H1 (cell line): ENCODE measurements around the gene PRR16. TPM values are rescaled to one million over a fixed set of nuclear protein-coding genes. Genes with fewer than 3 reads are reported as not detected.

Experiments
- CTCF ChIA-PET: fragments of 300-600 bp; sonication (Branson Sonifier 250); formaldehyde crosslinking; loops from one replicate; lab custom pipeline; 2021; ENCODE audit not compliant: partially characterized antibody; lab: Charles Lee
- POLR2A ChIA-PET: fragments of 300-600 bp; sonication (Branson Sonifier 250); formaldehyde crosslinking; loops from one replicate; lab custom pipeline; 2021; ENCODE audit warnings: inconsistent platforms; ENCODE audit not compliant: partially characterized antibody; lab: Charles Lee
- DNase-seq, 2 experiments: peaks; one replicate each; pipeline versions ENCODE4 v3.0.0 to v3.0.0-alpha.2; 2010 to 2022; ENCODE audit warnings: low spot score in 2 of 2, low read depth in 1 of 2, mixed read lengths in 1 of 2
- FAIRE-seq: peaks from 2 replicates; lab custom pipeline; 2011; peaks lifted over from hg19 to GRCh38; lab: Jason Lieb, UNC
- H2AFZ ChIP-seq: 2 replicates; pipeline ENCODE4 v1.8.1; 2012; ENCODE audit warnings: low read length, inconsistent platforms
- H2AK5ac ChIP-seq: 2 replicates; pipeline ENCODE4 v1.6.1; 2013; ENCODE audit warnings: low read depth, low read length
- H2BK120ac ChIP-seq: replicated peaks from 2 replicates; pipeline ENCODE3; 2013; ENCODE audit warnings: low read depth, low read length, inconsistent platforms
- H2BK12ac ChIP-seq: 2 replicates; pipeline ENCODE4 v1.6.1; 2013; ENCODE audit warnings: low read depth, low read length
- H2BK15ac ChIP-seq: 2 replicates; pipeline ENCODE4 v1.6.1; 2013; ENCODE audit warnings: low read length
- H2BK20ac ChIP-seq: 2 replicates; pipeline ENCODE4 v1.6.1; 2013; ENCODE audit warnings: low read length
- H2BK5ac ChIP-seq: 2 replicates; pipeline ENCODE4 v1.6.1; 2013; ENCODE audit warnings: low read depth, low read length
- H3K14ac ChIP-seq: 2 replicates; pipeline ENCODE4 v1.6.1; 2013; ENCODE audit warnings: inconsistent platforms; ENCODE audit not compliant: insufficient read length
- H3K18ac ChIP-seq: 2 replicates; pipeline ENCODE4 v1.6.1; 2013; ENCODE audit warnings: low read length; ENCODE audit errors: extremely low read depth
- H3K23ac ChIP-seq: 2 replicates; pipeline ENCODE4 v1.6.1; 2013; ENCODE audit warnings: inconsistent platforms; ENCODE audit not compliant: insufficient read length
- H3K23me2 ChIP-seq: 2 replicates; pipeline ENCODE4 v1.6.1; 2013; ENCODE audit warnings: low read depth, low read length
- H3K27ac ChIP-seq: 2 replicates; pipeline ENCODE4 v1.6.1; 2011; ENCODE audit warnings: low read depth, low read length, inconsistent platforms
- H3K27me3 ChIP-seq, 4 experiments: replicated peaks in 1 of 4; 1 replicate in 1 of 4; 2 replicates in 3 of 4; pipeline versions ENCODE4 v1.6.1 to v1.8.1; 2011 to 2013; ENCODE audit warnings: low read length in 3 of 4, mild to moderate bottlenecking in 3 of 4, inconsistent platforms in 2 of 4, mixed read lengths in 2 of 4, moderate library complexity in 1 of 4; ENCODE audit not compliant: control insufficient read depth in 3 of 4, insufficient read depth in 3 of 4; ENCODE audit errors: extremely low read depth in 1 of 4
- H3K36me3 ChIP-seq, 4 experiments: 2 replicates each; pipeline versions ENCODE4 v1.6.1 to v1.8.1; 2011 to 2013; ENCODE audit warnings: mild to moderate bottlenecking in 4 of 4, low read length in 3 of 4, moderate library complexity in 2 of 4, control low read depth in 1 of 4, inconsistent platforms in 1 of 4; ENCODE audit not compliant: insufficient read depth in 4 of 4, control insufficient read depth in 2 of 4
- H3K4ac ChIP-seq: replicated peaks from 2 replicates; pipeline ENCODE3; 2013; ENCODE audit warnings: low read length, low read depth, mixed read lengths, inconsistent platforms; ENCODE audit not compliant: insufficient read length
- H3K4me1 ChIP-seq, 4 experiments: replicated peaks in 1 of 4; 1 replicate in 1 of 4; 2 replicates in 3 of 4; pipeline versions ENCODE4 v1.6.1 to v1.8.1; 2011 to 2013; ENCODE audit warnings: low read length in 3 of 4, inconsistent platforms in 2 of 4, mixed read lengths in 1 of 4; ENCODE audit not compliant: insufficient read depth in 4 of 4, control insufficient read depth in 3 of 4
- H3K4me2 ChIP-seq, 2 experiments: 2 replicates each; pipeline versions ENCODE4 v1.6.1 to v1.8.1; 2011 to 2013; ENCODE audit warnings: low read depth in 2 of 2, low read length in 2 of 2, control low read depth in 1 of 2, inconsistent platforms in 1 of 2, mild to moderate bottlenecking in 1 of 2; ENCODE audit not compliant: insufficient read depth in 1 of 2
- H3K4me3 ChIP-seq, 4 experiments: fragments of 200-600, 300-600 bp in 1 of 4; sonication (generic), shearing (Covaris generic), sonication (Bioruptor Twin) in 1 of 4; 2 replicates each; pipeline versions ENCODE4 v1.5.1 to v1.8.1; 2011 to 2016; ENCODE audit warnings: low read length in 4 of 4, low read depth in 3 of 4, control low read depth in 2 of 4, inconsistent platforms in 2 of 4, mild to moderate bottlenecking in 2 of 4, mixed read lengths in 1 of 4, moderate library complexity in 1 of 4; ENCODE audit not compliant: insufficient read depth in 2 of 4; ENCODE audit errors: extremely low read depth in 1 of 4
- H3K56ac ChIP-seq: replicated peaks from 2 replicates; pipeline ENCODE3; 2013; ENCODE audit warnings: low read depth, mild to moderate bottlenecking, mixed read lengths, low read length, inconsistent platforms; ENCODE audit not compliant: insufficient read length
- H3K79me1 ChIP-seq: 2 replicates; pipeline ENCODE4 v1.6.1; 2013; ENCODE audit warnings: low read depth, low read length, control low read depth
- H3K79me2 ChIP-seq, 2 experiments: 2 replicates each; pipeline versions ENCODE4 v1.6.1 to v1.8.1; 2012 to 2013; ENCODE audit warnings: low read length in 2 of 2, mild to moderate bottlenecking in 2 of 2, inconsistent platforms in 1 of 2; ENCODE audit not compliant: insufficient read depth in 2 of 2, control insufficient read depth in 1 of 2
- H3K9ac ChIP-seq, 4 experiments: replicated peaks in 1 of 4; 1 replicate in 1 of 4; 2 replicates in 3 of 4; pipeline versions ENCODE4 v1.6.1 to v1.8.1; 2011 to 2013; ENCODE audit warnings: low read depth in 3 of 4, low read length in 3 of 4, control low read depth in 2 of 4, mild to moderate bottlenecking in 2 of 4, moderate library complexity in 2 of 4, inconsistent platforms in 1 of 4; ENCODE audit errors: extremely low read depth in 1 of 4
- H3K9me3 ChIP-seq, 2 experiments: 2 replicates each; pipeline versions ENCODE4 v1.6.1 to v1.8.1; 2012 to 2013; ENCODE audit warnings: mild to moderate bottlenecking in 2 of 2, moderate library complexity in 2 of 2, control low read depth in 1 of 2, inconsistent platforms in 1 of 2, low read depth in 1 of 2, low read length in 1 of 2, mixed read lengths in 1 of 2; ENCODE audit not compliant: insufficient read depth in 2 of 2
- H4K20me1 ChIP-seq, 2 experiments: replicated peaks in 1 of 2; 2 replicates each; pipeline versions ENCODE3 to v1.8.1; 2011 to 2013; ENCODE audit warnings: inconsistent platforms in 2 of 2, low read length in 2 of 2, mild to moderate bottlenecking in 1 of 2; ENCODE audit not compliant: insufficient read depth in 2 of 2, control insufficient read depth in 1 of 2
- H4K5ac ChIP-seq: 2 replicates; pipeline ENCODE4 v1.6.1; 2013; ENCODE audit warnings: low read length, low read depth, mixed read lengths, inconsistent platforms; ENCODE audit not compliant: insufficient read length
- H4K8ac ChIP-seq: 2 replicates; pipeline ENCODE4 v1.8.0; 2013; ENCODE audit warnings: mild to moderate bottlenecking, moderate library complexity, low read length, inconsistent platforms; ENCODE audit not compliant: insufficient read depth; ENCODE audit errors: extremely low read depth
- H4K91ac ChIP-seq: replicated peaks from 2 replicates; pipeline ENCODE3; 2013; ENCODE audit warnings: low read length, mixed read lengths, inconsistent platforms; ENCODE audit not compliant: insufficient read length
- BCL11A ChIP-seq, 2 experiments: IDR thresholded peaks; one replicate each; pipeline ENCODE4 v1.6.1; 2011; ENCODE audit warnings: low read depth in 2 of 2, low read length in 2 of 2, mild to moderate bottlenecking in 2 of 2
- CHD2 ChIP-seq: IDR thresholded peaks from 2 replicates; pipeline ENCODE4 v1.6.1; 2012; ENCODE audit warnings: low read length, improper control_type of control experiment
- JUN ChIP-seq: IDR thresholded peaks from 2 replicates; pipeline ENCODE4 v1.6.1; 2011; ENCODE audit warnings: low read depth, mild to moderate bottlenecking, improper control_type of control experiment, low read length
- POLR2A ChIP-seq, 2 experiments: IDR thresholded peaks; 1 replicate in 1 of 2; 2 replicates in 1 of 2; pipeline ENCODE4 v1.6.1; 2011; ENCODE audit warnings: low read depth in 2 of 2, low read length in 2 of 2, mild to moderate bottlenecking in 2 of 2; ENCODE audit errors: control extremely low read depth in 1 of 2
- SIX5 ChIP-seq: IDR thresholded peaks from 2 replicates; pipeline ENCODE4 v1.6.1; 2011; ENCODE audit warnings: mild to moderate bottlenecking, low read depth, low read length
- SP1 ChIP-seq: IDR thresholded peaks from 2 replicates; pipeline ENCODE4 v1.6.1; 2011; ENCODE audit warnings: low read depth, low read length
- SP4 ChIP-seq: IDR thresholded peaks from 2 replicates; pipeline ENCODE4 v1.6.1; 2012; ENCODE audit warnings: low read length, inconsistent platforms
- SRF ChIP-seq: IDR thresholded peaks from 2 replicates; pipeline ENCODE4 v1.6.1; 2011; ENCODE audit warnings: mild to moderate bottlenecking, low read depth, low read length, moderate library complexity
- TCF12 ChIP-seq: IDR thresholded peaks from 2 replicates; pipeline ENCODE4 v1.6.1; 2011; ENCODE audit warnings: low read depth, mild to moderate bottlenecking, low read length
- WGBS, 2 experiments: shearing (Covaris generic) in 1 of 2; methylation state at CpG; one replicate each; pipeline versions ENCODE4 v1.1.6 to v1.1.7; 2013 to 2015; ENCODE audit warnings: low lambda C conversion rate in 2 of 2, mixed read lengths in 2 of 2, inconsistent platforms in 1 of 2, low coverage in 1 of 2, missing lambda C conversion rate in 1 of 2; ENCODE audit not compliant: insufficient replicate concordance in 2 of 2, insufficient coverage in 1 of 2, insufficient read length in 1 of 2; ENCODE audit errors: extremely low coverage in 1 of 2, missing lambda C conversion rate in 1 of 2; 5-methylcytosine and 5-hydroxymethylcytosine counted together
- polyA plus RNA-seq, 7 experiments: library from polyadenylated mRNA; depleted of rRNA in 3 of 7; stranded (reverse) in 5 of 7; unstranded in 2 of 7; fragments of >200 nt in 5 of 7; fragments of 200-250 nt in 2 of 7; gene quantifications; 1 replicate in 5 of 7; 2 replicates in 1 of 7; 4 replicates in 1 of 7; pipeline versions ENCODE4 v1.2.1 to v1.2.3, GENCODE V29; 2011 to 2013; ENCODE audit warnings: missing spikeins in 2 of 7, mixed read lengths in 2 of 7
- total RNA-seq: library from RNA; stranded (reverse); fragmentation: NEBNext Ultra II Directional; extraction: Animal tissue kit (Norgen Biotek cat#: 25700); gene quantifications from 2 replicates; pipeline ENCODE4 v1.2.1, GENCODE V29; 2021
- TF ChIP-seq, protein P1 (sequence below): IDR thresholded peaks from 2 replicates; pipeline ENCODE4 v1.6.1; 2011; ENCODE audit warnings: low read length, improper control_type of control experiment

PRR16 gene
- total and polyA plus RNA-seq, 2 of the 8 experiments (the other 6 are each of a cell fraction or from before 2014, with no cell fraction given), result 0.73 to 1.6 TPM

DNA sequence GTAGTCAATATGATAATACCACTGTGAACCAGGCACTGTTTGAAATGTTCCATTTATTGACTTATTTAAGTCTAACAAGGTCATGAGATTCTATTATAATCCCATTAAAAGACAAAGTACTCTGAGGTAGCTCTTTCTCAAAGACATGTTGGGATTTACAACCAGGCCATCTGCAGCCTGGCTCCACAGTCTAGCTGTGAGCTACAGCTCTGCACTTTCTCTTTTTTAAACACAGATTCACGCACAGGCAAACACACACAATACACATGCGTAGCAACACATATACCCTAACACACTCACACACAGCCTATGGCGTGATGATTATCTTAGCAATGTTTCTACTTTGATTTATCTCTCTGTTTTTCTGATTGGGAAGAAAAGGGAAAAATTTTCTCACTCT is 174.3 kb downstream of the PRR16 start:
- no peaks in the 10 kb centered on the region for H3K79me1 ChIP-seq
- H3K36me3 ChIP-seq, result no peaks in the 10 kb centered on the region
- H4K5ac ChIP-seq, result no peak overlapping the region
- H3K56ac ChIP-seq, result no peak overlapping the region
- no peak overlapping the region for H3K23ac ChIP-seq
- H3K4me1 ChIP-seq, result no peaks in the 10 kb centered on the region
- no peak overlapping the region for H2AFZ ChIP-seq
- H3K23me2 ChIP-seq, result no peaks in the 10 kb centered on the region
- H4K91ac ChIP-seq, result no peak overlapping the region
- H4K20me1 ChIP-seq, result no peaks in the 10 kb centered on the region
- FAIRE-seq (no peak), DNase-seq (no peak)
- no peak overlapping the region for H2BK20ac ChIP-seq
- no peak overlapping the region for H3K4me2 ChIP-seq
- no peak overlapping the region for H2BK15ac ChIP-seq
- no peaks in the 10 kb centered on the region for H3K27me3 ChIP-seq
- no peak overlapping the region for H2AK5ac ChIP-seq
- no peak overlapping the region for H3K9ac ChIP-seq
- WGBS, 2 experiments, result 49% methylated on average over 3 of the region's 3 CpGs; no CpG with 5 or more reads in 1 of the 2 experiments
- no peak overlapping the region for H3K4me3 ChIP-seq
- H3K27ac ChIP-seq, result no peak overlapping the region
- ChIA-PET CTCF (no interaction called here), POLR2A (no interaction called here)
- no peak overlapping the region for H2BK12ac ChIP-seq
- H3K18ac ChIP-seq, result no peak overlapping the region
- no peaks in the 10 kb centered on the region for H3K9me3 ChIP-seq
- no peaks in the 10 kb centered on the region for H3K79me2 ChIP-seq
- no peak overlapping the region for H2BK5ac ChIP-seq
- no peak overlapping the region for H2BK120ac ChIP-seq
- H3K4ac ChIP-seq, result no peak overlapping the region
- no peak overlapping the region for H4K8ac ChIP-seq
- no peak overlapping the region for H3K14ac ChIP-seq
- TF ChIP-seq, protein P1, sequence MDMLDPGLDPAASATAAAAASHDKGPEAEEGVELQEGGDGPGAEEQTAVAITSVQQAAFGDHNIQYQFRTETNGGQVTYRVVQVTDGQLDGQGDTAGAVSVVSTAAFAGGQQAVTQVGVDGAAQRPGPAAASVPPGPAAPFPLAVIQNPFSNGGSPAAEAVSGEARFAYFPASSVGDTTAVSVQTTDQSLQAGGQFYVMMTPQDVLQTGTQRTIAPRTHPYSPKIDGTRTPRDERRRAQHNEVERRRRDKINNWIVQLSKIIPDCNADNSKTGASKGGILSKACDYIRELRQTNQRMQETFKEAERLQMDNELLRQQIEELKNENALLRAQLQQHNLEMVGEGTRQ, result no peak
- no peak for TF ChIP-seq CHD2
- TF ChIP-seq JUN, result no peak
- TF ChIP-seq TCF12, result no peak
- TF ChIP-seq SIX5, result no peak
- TF ChIP-seq SP1, result no peak
- TF ChIP-seq POLR2A (IDR thresholded peaks at IDR 0.05; ENCODE audit: control extremely low read depth in 1 of 2, low read depth in 2 of 2, low read length in 2 of 2), result no peak
- no peak for TF ChIP-seq SRF
- TF ChIP-seq SP4, result no peak
- TF ChIP-seq BCL11A (IDR thresholded peaks at IDR 0.05; ENCODE audit: low read depth in 2 of 2, low read length in 2 of 2), result no peak
